HUES64 (cell line): Measurements from ENCODE around the gene XRCC6.
"Not testable (repeated sequence)": the region's sequence is repeated elsewhere in the genome, so short reads cannot be mapped to it uniquely, and the experiment has no call there.

Experiments
- H3K27ac ChIP-seq: 2 replicates; pipeline ENCODE4 v1.7.0; 2013; ENCODE audit warnings: low read depth, low read length, inconsistent platforms
- H3K27me3 ChIP-seq: 2 replicates; pipeline ENCODE4 v1.6.1; 2013; ENCODE audit warnings: mild to moderate bottlenecking, low read length; ENCODE audit not compliant: insufficient read depth
- H3K36me3 ChIP-seq: 2 replicates; pipeline ENCODE4 v1.6.1; 2013; ENCODE audit warnings: mild to moderate bottlenecking, low read length; ENCODE audit not compliant: insufficient read depth
- H3K4me1 ChIP-seq: 2 replicates; pipeline ENCODE4 v1.6.1; 2013; ENCODE audit warnings: mild to moderate bottlenecking, low read length, moderate library complexity; ENCODE audit not compliant: insufficient read depth
- H3K4me3 ChIP-seq: 2 replicates; pipeline ENCODE4 v1.5.1; 2013; ENCODE audit warnings: mild to moderate bottlenecking, low read length, moderate library complexity
- H3K9ac ChIP-seq: 2 replicates; pipeline ENCODE4 v1.6.1; 2013; ENCODE audit warnings: mild to moderate bottlenecking, low read depth, low read length
- H3K9me3 ChIP-seq: 2 replicates; pipeline ENCODE4 v1.6.1; 2013; ENCODE audit warnings: low read depth, low read length; ENCODE audit not compliant: insufficient read depth
- WGBS: fragments of 150-250, 120-280 bp; methylation state at CpG from one replicate; pipeline ENCODE4 v1.1.7; 2013; ENCODE audit warnings: missing lambda C conversion rate; 5-methylcytosine and 5-hydroxymethylcytosine counted together

XRCC6 gene

GRCh38 chr22:41582694-41583093 is 38.4 kb upstream of the XRCC6 start:
- H3K27ac ChIP-seq: no peak overlapping the region
- H3K4me3 ChIP-seq: no peak overlapping the region
- H3K4me1 ChIP-seq: no peaks in the 10 kb centered on the region
- H3K36me3 ChIP-seq: no peaks in the 10 kb centered on the region
- no peaks in the 10 kb centered on the region for H3K9me3 ChIP-seq
- WGBS: 86% methylated on average over 8 of the region's 8 CpGs
- H3K9ac ChIP-seq: no peak overlapping the region
- no peaks in the 10 kb centered on the region for H3K27me3 ChIP-seq

GRCh38 chr22:41584881-41585280 is 36.2 kb upstream of the XRCC6 start:
- Histone ChIP-seq H3K9me3 (no peaks in the 10 kb centered on the region), H3K9ac (no peak overlapping the region), H3K27ac (no peak overlapping the region), H3K36me3 (no peaks in the 10 kb centered on the region), H3K4me3 (no peak overlapping the region), H3K27me3 (no peaks in the 10 kb centered on the region), H3K4me1 (no peaks in the 10 kb centered on the region)
- 92% methylated on average over 6 of the region's 6 CpGs for WGBS

- WGBS: 96% methylated on average over 7 of the region's 7 CpGs
- H3K9ac ChIP-seq: no peak overlapping the region
- H3K4me1 ChIP-seq: no peaks in the 10 kb centered on the region
- H3K27ac ChIP-seq: no peak overlapping the region
- H3K36me3 ChIP-seq: no peaks in the 10 kb centered on the region
- H3K27me3 ChIP-seq: no peaks in the 10 kb centered on the region
- no peaks in the 10 kb centered on the region for H3K9me3 ChIP-seq
- H3K4me3 ChIP-seq: no peak overlapping the region
Measured at GRCh38 chr22:41585898-41586297, 35.2 kb upstream of the XRCC6 start.

GRCh38 chr22:41587347-41587723 is 33.8 kb upstream of the XRCC6 start:
- 91% methylated on average over 7 of the region's 7 CpGs for whole genome bisulfite sequencing
- Histone ChIP-seq H3K9ac (no peak overlapping the region), H3K27ac (no peak overlapping the region)

DNA sequence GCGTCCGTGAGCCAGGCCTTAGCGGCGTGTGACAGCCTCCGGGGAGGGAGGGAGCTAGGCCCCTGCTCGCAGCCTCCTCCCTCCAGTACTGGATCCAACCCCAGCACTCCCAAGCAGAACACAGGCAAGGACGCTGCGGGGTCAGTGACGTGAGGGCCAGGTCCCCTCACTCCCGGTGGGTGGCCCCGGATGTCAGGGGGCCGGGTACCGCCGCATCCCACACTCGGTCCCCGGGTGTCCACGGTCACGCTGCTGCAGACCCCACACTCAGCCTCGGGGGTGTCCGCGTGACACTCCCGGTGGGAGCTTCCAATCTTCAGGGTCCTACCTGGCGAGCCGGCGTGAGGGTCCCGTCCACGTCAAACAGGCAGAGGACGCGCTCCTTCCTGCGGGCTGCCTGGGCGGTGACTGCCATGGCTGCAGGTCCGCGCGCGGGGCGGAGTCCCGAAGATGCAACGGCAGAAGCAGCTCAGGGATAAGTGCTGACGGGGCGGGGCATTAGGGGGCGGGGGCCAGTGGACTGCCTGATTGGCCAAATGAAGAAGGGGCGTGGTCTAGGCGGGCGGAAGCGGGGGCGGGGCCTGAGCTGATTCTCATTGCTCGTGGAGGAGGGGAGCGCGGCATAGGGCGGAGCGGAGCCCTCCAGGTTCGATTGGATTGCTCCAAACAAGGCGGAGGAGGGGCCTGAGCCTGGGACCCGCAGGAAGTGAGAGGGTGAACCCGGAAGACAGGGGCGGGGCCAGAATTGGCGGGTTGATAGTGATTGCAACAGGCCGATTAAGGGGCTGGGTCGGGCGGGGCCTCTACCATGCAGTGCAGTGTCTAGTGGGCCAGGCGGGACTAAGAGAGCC is 31.5 kb upstream of the XRCC6 start, which contains the start of gene PMM1:
Gene PMM1, minus strand, starts transcription at position 450 of the 851 bp plus-strand sequence. Its CDS starts 35 bp downstream, at position 415.
- Histone ChIP-seq H3K9ac (peak within 1 kb of the TSS; percentile 76), H3K36me3 (no peaks in the 10 kb centered on the region), H3K27me3 (no peaks in the 10 kb centered on the region), H3K4me1 (no peaks in the 10 kb centered on the region), H3K9me3 (0 out of 2 replicates have a peak, but pooled peaks cover 2% of the 10 kb centered on the region), H3K27ac (peak within 1 kb of the TSS; percentile 70; the same call in 1 of the 2 replicates), H3K4me3 (peak within 1 kb of the TSS; percentile 97)
- under 1% methylated on average over 61 of the region's 61 CpGs for WGBS

More at GRCh38 chr22:41587347-41587723, 33.8 kb upstream of the XRCC6 start:
- no peaks in the 10 kb centered on the region for H3K27me3 ChIP-seq
- H3K4me1 ChIP-seq: no peaks in the 10 kb centered on the region
- H3K4me3 ChIP-seq: no peak overlapping the region
- H3K9me3 ChIP-seq: no peaks in the 10 kb centered on the region
- H3K36me3 ChIP-seq: no peaks in the 10 kb centered on the region

DNA sequence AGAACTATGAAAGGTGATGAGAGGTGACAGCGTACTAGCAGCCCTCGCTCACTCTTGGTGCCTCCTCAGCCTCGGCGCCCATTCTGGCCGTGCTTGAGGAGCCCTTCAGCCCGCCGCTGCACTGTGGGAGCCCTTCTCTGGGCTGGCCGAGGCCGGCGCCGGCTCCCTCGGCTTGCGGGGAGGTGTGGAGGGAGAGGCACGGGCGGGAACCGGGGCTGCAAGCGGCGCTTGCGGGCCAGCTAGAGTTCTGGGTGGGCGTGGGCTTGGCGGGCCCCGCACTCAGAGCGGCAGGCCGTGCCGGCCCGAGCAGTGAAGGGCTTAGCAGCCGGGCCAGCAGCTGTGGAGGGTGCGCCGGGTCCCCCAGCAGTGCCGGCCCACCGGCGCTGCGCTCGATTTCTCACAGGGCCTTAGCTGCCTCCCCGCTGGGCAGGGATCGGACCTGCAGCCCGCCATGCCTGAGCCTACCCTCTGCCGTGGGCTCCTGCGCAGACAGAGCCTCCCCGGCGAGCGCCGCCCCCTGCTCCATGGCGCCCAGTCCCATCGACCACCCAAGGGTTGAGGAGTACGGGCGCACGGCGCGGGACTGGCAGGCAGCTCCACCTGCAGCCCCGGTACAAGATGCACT is 27.6 kb upstream of the XRCC6 start:
- H3K4me1 ChIP-seq, H3K27me3 ChIP-seq, H3K9ac ChIP-seq, H3K4me3 ChIP-seq, H3K27ac ChIP-seq, H3K9me3 ChIP-seq, H3K36me3 ChIP-seq: not testable (repeated sequence)
- 96% methylated on average over 51 of the region's 51 CpGs for WGBS

- 0 out of 2 replicates have a peak, but pooled peaks cover 2% of the 10 kb centered on the region for H3K9me3 ChIP-seq
- no peaks in the 10 kb centered on the region for H3K27me3 ChIP-seq
- no peak overlapping the region for H3K4me3 ChIP-seq
- H3K27ac ChIP-seq: no peak overlapping the region
- H3K4me1 ChIP-seq: no peaks in the 10 kb centered on the region
- H3K36me3 ChIP-seq: peaks cover 7% of the 10 kb centered on the region; the same call in 1 of the 2 replicates
- WGBS: 93% methylated on average over 4 of the region's 5 CpGs
- H3K9ac ChIP-seq: no peak overlapping the region
Measured at GRCh38 chr22:41595703-41596102, 25.4 kb upstream of the XRCC6 start.

DNA sequence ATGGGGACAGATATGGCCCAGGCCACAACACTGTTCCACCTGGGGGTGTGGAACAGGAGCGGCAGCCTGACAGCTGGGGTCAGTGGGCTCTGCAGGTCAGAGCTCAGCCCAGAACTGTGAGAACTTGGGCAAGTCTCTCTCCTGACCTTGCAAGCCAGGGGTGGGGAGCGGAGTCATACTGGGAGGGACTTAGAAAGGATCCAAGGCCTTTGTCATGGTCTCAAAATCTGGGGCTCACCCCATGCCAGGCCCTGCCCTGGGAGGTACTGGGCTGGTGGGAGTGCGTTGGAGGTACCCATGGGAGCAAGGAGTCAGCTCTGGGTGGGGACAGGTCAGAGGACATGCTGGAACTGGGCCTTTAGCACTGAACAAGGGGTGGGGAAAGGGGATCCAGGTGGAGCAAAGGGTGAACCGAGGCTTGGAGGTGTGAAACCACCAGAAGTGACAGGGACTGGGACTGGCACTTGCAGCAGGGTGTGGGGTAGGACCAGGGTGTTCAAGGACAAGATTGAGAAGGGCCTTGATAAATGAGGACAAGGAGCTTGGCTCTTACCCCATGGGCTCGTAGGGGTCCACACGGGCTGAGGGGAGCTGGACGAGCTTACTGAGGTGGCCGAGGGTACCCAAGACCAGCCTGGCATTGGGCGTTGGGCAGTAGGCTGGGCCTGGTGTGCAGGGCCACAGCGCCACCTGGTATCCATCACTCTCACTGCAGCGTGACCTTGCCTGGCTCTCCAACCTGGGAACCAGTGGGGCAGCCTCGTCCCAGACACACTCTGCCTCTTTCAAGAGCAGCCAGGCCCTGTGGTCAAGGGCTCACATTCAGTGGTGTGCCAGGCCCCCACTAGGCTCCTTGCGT is 24.1 kb upstream of the XRCC6 start:
- Histone ChIP-seq H3K9ac (no peak overlapping the region), H3K4me1 (no peaks in the 10 kb centered on the region), H3K36me3 (peaks cover 17% of the 10 kb centered on the region), H3K9me3 (0 out of 2 replicates have a peak, but pooled peaks cover 2% of the 10 kb centered on the region), H3K27ac (no peak overlapping the region), H3K27me3 (no peaks in the 10 kb centered on the region), H3K4me3 (no peak overlapping the region)
- WGBS: 63% methylated on average over 13 of the region's 13 CpGs

GRCh38 chr22:41597635-41597953 is 23.5 kb upstream of the XRCC6 start:
- 94% methylated on average over 2 of the region's 2 CpGs for WGBS
- Histone ChIP-seq H3K4me1 (no peaks in the 10 kb centered on the region), H3K4me3 (no peak overlapping the region), H3K9ac (no peak overlapping the region), H3K27me3 (no peaks in the 10 kb centered on the region), H3K9me3 (0 out of 2 replicates have a peak, but pooled peaks cover 2% of the 10 kb centered on the region), H3K27ac (no peak overlapping the region), H3K36me3 (peaks cover 23% of the 10 kb centered on the region)

DNA sequence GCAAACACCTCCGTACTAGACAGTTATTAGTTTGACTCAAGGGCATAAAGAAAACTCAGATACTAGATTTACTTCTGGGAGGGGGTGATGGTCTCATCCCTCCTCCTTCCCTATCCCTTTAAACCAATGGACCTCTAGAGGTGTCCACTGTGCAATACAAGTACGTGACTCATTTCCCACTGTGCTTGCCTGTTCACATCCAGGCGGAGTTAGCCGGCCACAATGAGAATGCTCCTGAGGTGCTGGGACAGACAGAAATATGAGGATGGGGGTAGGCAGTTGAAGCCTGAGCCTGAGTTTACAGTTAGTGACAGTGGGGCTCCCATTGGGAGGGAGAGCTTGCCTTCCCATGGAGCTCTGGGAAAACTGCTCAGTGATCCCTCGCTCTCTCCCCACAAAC is 23.0 kb upstream of the XRCC6 start:
- Histone ChIP-seq H3K27me3 (no peaks in the 10 kb centered on the region), H3K36me3 (peaks cover 28% of the 10 kb centered on the region), H3K4me3 (no peak overlapping the region), H3K4me1 (no peaks in the 10 kb centered on the region), H3K27ac (no peak overlapping the region), H3K9me3 (no peaks in the 10 kb centered on the region), H3K9ac (no peak overlapping the region)
- 97% methylated on average over 5 of the region's 5 CpGs for WGBS
